K562 (cell line): ENCODE measurements around the gene ENDOD1. TPM values are rescaled to one million over a fixed set of nuclear protein-coding genes. Genes with fewer than 3 reads are reported as not detected.

Experiments
- CHD2 ChIP-seq: IDR thresholded peaks from 2 replicates; pipeline ENCODE4 v1.6.1; 2011; ENCODE audit warnings: low read depth, low read length
- CTBP1 ChIP-seq: fragments of 450-650 bp; IDR thresholded peaks from 2 replicates; pipeline ENCODE4 v1.6.1; 2016; ENCODE audit warnings: borderline replicate concordance
- CXXC5 ChIP-seq: fragments of 250-450 bp; sonication (Bioruptor Pico); IDR thresholded peaks from 2 replicates; pipeline ENCODE4 v1.8.0; 2022; ENCODE audit warnings: inconsistent platforms, mild to moderate bottlenecking, moderate library complexity
- FOXK1 ChIP-seq: sonication (generic); formaldehyde crosslinking; IDR thresholded peaks from 2 replicates; pipeline ENCODE4 v1.8.0; 2022; ENCODE audit warnings: missing genetic modification reagents, mild to moderate bottlenecking, borderline replicate concordance
- FUS ChIP-seq: fragments of 200-400 bp; formaldehyde crosslinking; optimal IDR thresholded peaks from 2 replicates; pipeline ENCODE3; 2017; ENCODE audit warnings: low read depth, low read length
- HNRNPLL ChIP-seq: fragments of 200-400 bp; formaldehyde crosslinking; IDR thresholded peaks from 2 replicates; pipeline ENCODE4 v1.6.1; 2017; ENCODE audit warnings: low read length, low read depth, mild to moderate bottlenecking; ENCODE audit not compliant: poor library complexity, severe bottlenecking
- NR1H2 ChIP-seq: sonication (generic); formaldehyde crosslinking; IDR thresholded peaks from 2 replicates; pipeline ENCODE4 v1.4.0; 2020; ENCODE audit warnings: mild to moderate bottlenecking, missing genetic modification reagents
- POU5F1 ChIP-seq: fragments of 150-350 bp; IDR thresholded peaks from 2 replicates; pipeline ENCODE4 v1.6.1; 2014; ENCODE audit warnings: borderline replicate concordance, low read length, low read depth, mild to moderate bottlenecking; ENCODE audit not compliant: partially characterized antibody
- TSHZ1 ChIP-seq: fragments of 250-450 bp; sonication (Bioruptor Pico); IDR thresholded peaks from 2 replicates; pipeline ENCODE4 v1.4.0; 2020; ENCODE audit warnings: mild to moderate bottlenecking, moderate library complexity
- XRCC4 ChIP-seq: IDR thresholded peaks from one replicate; pipeline ENCODE4 v1.6.1; 2011; ENCODE audit not compliant: insufficient read depth, insufficient read length; ENCODE audit errors: extremely low read depth
- ZBTB7A ChIP-seq: IDR thresholded peaks from 2 replicates; pipeline ENCODE4 v1.6.1; 2011; ENCODE audit warnings: low read depth, mild to moderate bottlenecking, low read length, moderate library complexity, borderline replicate concordance; ENCODE audit not compliant: control insufficient read depth
- ZHX1 ChIP-seq: fragments of 150-350 bp; conservative IDR thresholded peaks from 2 replicates; pipeline ENCODE4 v1.6.1; 2014; ENCODE audit warnings: low read length
- ZNF212 ChIP-seq: fragments of 450-650 bp; formaldehyde crosslinking; IDR thresholded peaks from 2 replicates; pipeline ENCODE4 v1.4.0; 2020; ENCODE audit warnings: mild to moderate bottlenecking
- ZNF717 ChIP-seq: fragments of 250-450 bp; sonication (Bioruptor Pico); IDR thresholded peaks from 2 replicates; pipeline ENCODE4 v1.5.0; 2021
- ZNF766 ChIP-seq: fragments of 200-800 bp; sonication (Bioruptor generic); conservative IDR thresholded peaks from 2 replicates; pipeline ENCODE4 v1.6.1; 2016; ENCODE audit warnings: missing genetic modification characterization, missing compliant biosample characterization
- polyA plus RNA-seq, 8 experiments: library from polyadenylated mRNA; depleted of rRNA in 4 of 8; stranded (reverse) in 5 of 8; unstranded in 3 of 8; fragments of >200 nt; fragmentation: Nextera tagmentation in 2 of 8; fragmentation: Illumina TruSeq in 1 of 8; extraction: Ambion mirVana in 2 of 8; extraction: Trizol in 1 of 8; gene quantifications; 2 replicates each; pipeline versions ENCODE4 v1.2.1 to v1.2.3, GENCODE V29; 2011 to 2014; ENCODE audit warnings: inconsistent platforms in 1 of 8, missing spikeins in 1 of 8
- total RNA-seq, 7 experiments: library from RNA; depleted of rRNA in 6 of 7; stranded (reverse); fragments of >200 nt in 6 of 7; fragmentation: Illumina TruSeq in 2 of 7; extraction: Trizol in 2 of 7; gene quantifications; 2 replicates each; pipeline versions ENCODE4 v1.2.1 to v1.2.3, GENCODE V29; 2011 to 2021; ENCODE audit warnings: low replicate concordance in 1 of 7
- TF ChIP-seq, protein P1 (sequence below): fragments of 450-650 bp; IDR thresholded peaks from 2 replicates; pipeline ENCODE4 v1.6.1; 2016; ENCODE audit warnings: missing biosample characterization, missing genetic modification characterization
- TF ChIP-seq, protein P2 (sequence below), 2 experiments: fragments of 450-650 bp; IDR thresholded peaks; 2 replicates each; pipeline ENCODE4 v1.6.1; 2018; ENCODE audit warnings: mild to moderate bottlenecking in 2 of 2, low read depth in 1 of 2; ENCODE audit not compliant: partially characterized antibody in 2 of 2

The ENDOD1 gene
- total and polyA plus RNA-seq, 9 of the 15 experiments (the other 6 are each of a cell fraction or from before 2014, with no cell fraction given), result 4.2 to 11.8 (median 9.3) TPM

- TF ChIP-seq CTBP1, result peak; percentile 56; the same call in 1 of the 2 replicates
- TF ChIP-seq FUS, result no peak
- TF ChIP-seq POU5F1, result no peak
- TF ChIP-seq ZNF212 (CRISPR knock-in tag), result no peak
- no peak for TF ChIP-seq ZHX1
- TF ChIP-seq ZNF717 (CRISPR knock-in tag), result no peak
- TF ChIP-seq, protein P1, sequence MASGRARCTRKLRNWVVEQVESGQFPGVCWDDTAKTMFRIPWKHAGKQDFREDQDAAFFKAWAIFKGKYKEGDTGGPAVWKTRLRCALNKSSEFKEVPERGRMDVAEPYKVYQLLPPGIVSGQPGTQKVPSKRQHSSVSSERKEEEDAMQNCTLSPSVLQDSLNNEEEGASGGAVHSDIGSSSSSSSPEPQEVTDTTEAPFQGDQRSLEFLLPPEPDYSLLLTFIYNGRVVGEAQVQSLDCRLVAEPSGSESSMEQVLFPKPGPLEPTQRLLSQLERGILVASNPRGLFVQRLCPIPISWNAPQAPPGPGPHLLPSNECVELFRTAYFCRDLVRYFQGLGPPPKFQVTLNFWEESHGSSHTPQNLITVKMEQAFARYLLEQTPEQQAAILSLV (tag), result no peak
- no peak for TF ChIP-seq NR1H2
- no peak for TF ChIP-seq ZBTB7A
- peak; percentile 76 for TF ChIP-seq CXXC5 (CRISPR knock-in tag)
- TF ChIP-seq ZNF766 (CRISPR knock-in tag), result 0 out of 2 replicates have a peak, but pooled peaks have one; percentile 56
- TF ChIP-seq FOXK1 (CRISPR knock-in tag), result no peak
- TF ChIP-seq CHD2, result 0 out of 2 replicates have a peak, but pooled peaks have one; percentile 28
- no peak for TF ChIP-seq TSHZ1 (CRISPR knock-in tag)
- TF ChIP-seq XRCC4, result no peak
- peak; percentile 40 for TF ChIP-seq HNRNPLL
- TF ChIP-seq, protein P2, sequence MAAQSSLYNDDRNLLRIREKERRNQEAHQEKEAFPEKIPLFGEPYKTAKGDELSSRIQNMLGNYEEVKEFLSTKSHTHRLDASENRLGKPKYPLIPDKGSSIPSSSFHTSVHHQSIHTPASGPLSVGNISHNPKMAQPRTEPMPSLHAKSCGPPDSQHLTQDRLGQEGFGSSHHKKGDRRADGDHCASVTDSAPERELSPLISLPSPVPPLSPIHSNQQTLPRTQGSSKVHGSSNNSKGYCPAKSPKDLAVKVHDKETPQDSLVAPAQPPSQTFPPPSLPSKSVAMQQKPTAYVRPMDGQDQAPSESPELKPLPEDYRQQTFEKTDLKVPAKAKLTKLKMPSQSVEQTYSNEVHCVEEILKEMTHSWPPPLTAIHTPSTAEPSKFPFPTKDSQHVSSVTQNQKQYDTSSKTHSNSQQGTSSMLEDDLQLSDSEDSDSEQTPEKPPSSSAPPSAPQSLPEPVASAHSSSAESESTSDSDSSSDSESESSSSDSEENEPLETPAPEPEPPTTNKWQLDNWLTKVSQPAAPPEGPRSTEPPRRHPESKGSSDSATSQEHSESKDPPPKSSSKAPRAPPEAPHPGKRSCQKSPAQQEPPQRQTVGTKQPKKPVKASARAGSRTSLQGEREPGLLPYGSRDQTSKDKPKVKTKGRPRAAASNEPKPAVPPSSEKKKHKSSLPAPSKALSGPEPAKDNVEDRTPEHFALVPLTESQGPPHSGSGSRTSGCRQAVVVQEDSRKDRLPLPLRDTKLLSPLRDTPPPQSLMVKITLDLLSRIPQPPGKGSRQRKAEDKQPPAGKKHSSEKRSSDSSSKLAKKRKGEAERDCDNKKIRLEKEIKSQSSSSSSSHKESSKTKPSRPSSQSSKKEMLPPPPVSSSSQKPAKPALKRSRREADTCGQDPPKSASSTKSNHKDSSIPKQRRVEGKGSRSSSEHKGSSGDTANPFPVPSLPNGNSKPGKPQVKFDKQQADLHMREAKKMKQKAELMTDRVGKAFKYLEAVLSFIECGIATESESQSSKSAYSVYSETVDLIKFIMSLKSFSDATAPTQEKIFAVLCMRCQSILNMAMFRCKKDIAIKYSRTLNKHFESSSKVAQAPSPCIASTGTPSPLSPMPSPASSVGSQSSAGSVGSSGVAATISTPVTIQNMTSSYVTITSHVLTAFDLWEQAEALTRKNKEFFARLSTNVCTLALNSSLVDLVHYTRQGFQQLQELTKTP (IDR thresholded peaks at IDR 0.05; ENCODE audit: low read depth in 1 of 2, partially characterized antibody in 2 of 2), result peak in 1 of 2 experiments; percentile 74
Observed at GRCh38 chr11:95068549-95068948, 21.1 kb upstream of the ENDOD1 start (continued).
